ENCODE data around the gene PAPOLB.

DNA sequence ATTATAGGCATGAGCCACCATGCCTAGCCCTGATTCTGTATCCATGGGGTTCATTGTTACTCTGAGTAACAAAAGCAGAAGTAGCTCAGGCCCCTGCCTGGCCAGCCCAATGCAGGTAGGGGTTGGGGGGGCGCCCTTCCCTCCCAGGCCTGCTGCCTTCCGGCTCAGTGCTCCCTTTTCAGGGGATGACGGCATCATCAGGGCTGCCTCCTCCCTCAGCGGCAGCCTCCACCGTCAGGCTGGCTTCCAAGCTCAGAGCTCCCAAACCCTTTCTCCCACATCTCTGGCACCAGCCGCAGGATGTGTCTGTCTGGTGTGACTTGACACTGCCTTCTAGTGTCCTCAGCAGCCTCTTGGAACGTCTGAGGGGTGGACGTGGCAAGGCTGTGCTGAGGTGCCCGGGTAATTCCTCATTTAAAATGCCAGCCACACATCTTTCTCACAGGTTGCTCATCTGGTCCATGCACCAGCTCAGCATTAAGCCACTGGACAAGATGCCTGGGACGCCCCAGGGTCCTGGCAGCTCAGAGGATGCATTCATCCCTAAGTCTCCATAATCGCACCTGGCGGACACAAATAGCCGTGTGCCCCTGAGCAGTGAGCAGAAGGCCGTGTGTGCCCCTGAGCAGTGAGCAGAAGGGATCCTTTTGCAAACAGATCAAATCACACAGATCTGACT lies 38.2 kb downstream of the PAPOLB start:
- TF ChIP-seq, protein P1, sequence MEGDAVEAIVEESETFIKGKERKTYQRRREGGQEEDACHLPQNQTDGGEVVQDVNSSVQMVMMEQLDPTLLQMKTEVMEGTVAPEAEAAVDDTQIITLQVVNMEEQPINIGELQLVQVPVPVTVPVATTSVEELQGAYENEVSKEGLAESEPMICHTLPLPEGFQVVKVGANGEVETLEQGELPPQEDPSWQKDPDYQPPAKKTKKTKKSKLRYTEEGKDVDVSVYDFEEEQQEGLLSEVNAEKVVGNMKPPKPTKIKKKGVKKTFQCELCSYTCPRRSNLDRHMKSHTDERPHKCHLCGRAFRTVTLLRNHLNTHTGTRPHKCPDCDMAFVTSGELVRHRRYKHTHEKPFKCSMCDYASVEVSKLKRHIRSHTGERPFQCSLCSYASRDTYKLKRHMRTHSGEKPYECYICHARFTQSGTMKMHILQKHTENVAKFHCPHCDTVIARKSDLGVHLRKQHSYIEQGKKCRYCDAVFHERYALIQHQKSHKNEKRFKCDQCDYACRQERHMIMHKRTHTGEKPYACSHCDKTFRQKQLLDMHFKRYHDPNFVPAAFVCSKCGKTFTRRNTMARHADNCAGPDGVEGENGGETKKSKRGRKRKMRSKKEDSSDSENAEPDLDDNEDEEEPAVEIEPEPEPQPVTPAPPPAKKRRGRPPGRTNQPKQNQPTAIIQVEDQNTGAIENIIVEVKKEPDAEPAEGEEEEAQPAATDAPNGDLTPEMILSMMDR (IDR thresholded peaks at IDR 0.05): no peak
- TF ChIP-seq POLR2A (IDR thresholded peaks at IDR 0.05): no peak

All from testis (tissue), 2 donors.